ENCODE results near the gene TCF4. TPM values are rescaled to one million over a fixed set of nuclear protein-coding genes. Genes with fewer than 3 reads are reported as not detected.

Gene TCF4
- total and polyA plus RNA-seq, 2 donors (not counting 3 experiments of a cell fraction or from before 2014, with no cell fraction given), result 183 to 390 TPM

DNA sequence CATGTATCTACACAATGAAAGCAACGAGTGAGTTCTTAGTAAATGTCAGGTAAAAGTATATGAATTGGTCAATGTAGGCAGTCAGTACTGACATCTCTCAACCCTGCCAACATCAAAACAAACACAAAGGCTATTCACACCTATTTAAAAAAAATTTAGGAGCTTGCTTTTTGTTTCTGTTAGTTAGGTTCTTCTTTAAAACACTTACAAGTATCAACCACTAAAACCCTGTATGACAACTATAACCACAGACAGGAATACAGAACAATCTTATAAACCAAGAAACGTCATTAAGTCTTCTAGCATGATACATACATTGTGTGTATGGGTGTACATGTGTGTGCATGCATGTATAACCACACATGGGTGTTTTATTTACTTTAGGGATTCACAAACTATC lies 131.0 kb downstream of the TCF4 start:
- dilution Hi-C loops (cut with MboI; ENCODE audit: extremely low pct_ligation_motif_present, low sequenced_read_pairs), result no loop called here
- CTCF ChIA-PET, result interaction anchor here (1.5 kb wide), 1 partner anchor 9 kb away, joined by 3 read pairs; no protein-coding TSS in a partner anchor

More for the DNA sequence above, 131.0 kb downstream of the TCF4 start:
- no peak overlapping the region for H3K27ac ChIP-seq (ENCODE audit: insufficient read depth, low read depth, low read length)
- H3K4me1 ChIP-seq (ENCODE audit: control insufficient read depth, extremely low read depth, insufficient read depth, low read length), result no peaks in the 10 kb centered on the region
- no peaks in the 10 kb centered on the region for H3K9me1 ChIP-seq (replicated peaks; ENCODE audit: control insufficient read depth, extremely low read depth, insufficient read depth, low read length)
- no TSS peak for BruUV-seq (replicated peaks)
- TF ChIP-seq POLR2AphosphoS5 (IDR thresholded peaks at IDR 0.05; ENCODE audit: insufficient read depth, low read depth, low read length) (no peak), GATA2 (IDR thresholded peaks at IDR 0.05; ENCODE audit: insufficient read depth, insufficient read length, low read depth, low read length) (no peak), POLR2A (IDR thresholded peaks at IDR 0.05; ENCODE audit: low read depth, low read length) (no peak), MYC (IDR thresholded peaks at IDR 0.05; ENCODE audit: low read depth, low read length) (no peak), EZH2 (IDR thresholded peaks at IDR 0.05; ENCODE audit: borderline replicate concordance, low read depth, low read length, severe bottlenecking) (no peak), CTCF (IDR thresholded peaks at IDR 0.05; ENCODE audit: extremely low read depth in 1 of 2, insufficient read depth in 1 of 2, low read depth in 1 of 2, low read length in 2 of 2) (no peak), MAX (IDR thresholded peaks at IDR 0.05; ENCODE audit: insufficient read depth, insufficient read length) (no peak), JUN (IDR thresholded peaks at IDR 0.05; ENCODE audit: borderline replicate concordance, insufficient read depth, insufficient read length, low read depth) (no peak), FOS (IDR thresholded peaks at IDR 0.05; ENCODE audit: borderline replicate concordance, insufficient read depth, low read length) (no peak)
- H3K36me3 ChIP-seq (ENCODE audit: control insufficient read depth in 2 of 2, extremely low read depth in 1 of 2, insufficient read depth in 2 of 2, low read length in 2 of 2), result peaks cover 3 to 4% of the 10 kb centered on the region in 2 experiments
- H3K9me3 ChIP-seq (replicated peaks; ENCODE audit: control insufficient read depth, insufficient read depth, low read length), result no peaks in the 10 kb centered on the region
- FAIRE-seq (no peak), DNase-seq (ENCODE audit: low read depth, low spot score) (no peak)
- POLR2A ChIA-PET, result no interaction called here
- no peaks in the 10 kb centered on the region for H4K20me1 ChIP-seq (replicated peaks; ENCODE audit: control insufficient read depth, extremely low read depth, insufficient read depth, low read length)
- no peak overlapping the region for H3K4me2 ChIP-seq (ENCODE audit: insufficient read depth, low read length)
- H3K4me3 ChIP-seq (replicated peaks in 1 of 3; ENCODE audit: insufficient read depth in 1 of 3, low read depth in 1 of 3, low read length in 3 of 3), result no peak overlapping the region
- intact Hi-C loops (cut with micrococcal nuclease), result no loop called here
- no peaks in the 10 kb centered on the region for H3K27me3 ChIP-seq (ENCODE audit: control insufficient read depth in 2 of 2, insufficient read depth in 2 of 2, low read length in 2 of 2)
- no peak overlapping the region for H3K9ac ChIP-seq (replicated peaks; ENCODE audit: extremely low read depth, insufficient read depth, low read length)
- no peak overlapping the region for H2AFZ ChIP-seq (ENCODE audit: low read depth, low read length)
- H3K79me2 ChIP-seq (ENCODE audit: control insufficient read depth, insufficient read depth, low read length), result peaks cover 34% of the 10 kb centered on the region
